GM19238 (cell line): ENCODE measurements around the gene FAM50B.

Source experiments
- DNase-seq: peaks from one replicate; pipeline ENCODE4 v3.0.0; 2011; ENCODE audit warnings: low spot score; ENCODE audit not compliant: insufficient read length

Gene FAM50B

GRCh38 chr6:3819161-3820110, 29.7 kb upstream of the FAM50B start:
- no peak for DNase-seq

- no peak for DNase-seq
Observed at GRCh38 chr6:3820563-3820962, 28.6 kb upstream of the FAM50B start.

GRCh38 chr6:3822747-3823445, 26.3 kb upstream of the FAM50B start:
- no peak for DNase-seq

- DNase-seq = no peak
Observed at GRCh38 chr6:3823671-3824070, 25.5 kb upstream of the FAM50B start.

GRCh38 chr6:3825331-3825831, 23.8 kb upstream of the FAM50B start:
- no peak for DNase-seq

GRCh38 chr6:3825851-3826581, 23.2 kb upstream of the FAM50B start:
- no peak for DNase-seq

GRCh38 chr6:3829285-3829684, 19.9 kb upstream of the FAM50B start:
- no peak for DNase-seq

- no peak for DNase-seq
Observed at GRCh38 chr6:3830806-3831205, 18.4 kb upstream of the FAM50B start.

- DNase-seq = no peak
Observed at GRCh38 chr6:3831761-3832530, 17.2 kb upstream of the FAM50B start.

GRCh38 chr6:3835055-3835731, 14.0 kb upstream of the FAM50B start:
- DNase-seq = no peak

GRCh38 chr6:3835785-3836184, 13.4 kb upstream of the FAM50B start:
- DNase-seq = no peak

- DNase-seq = no peak
Observed at GRCh38 chr6:3836566-3836965, 12.6 kb upstream of the FAM50B start.

GRCh38 chr6:3837781-3838180, 11.4 kb upstream of the FAM50B start:
- no peak for DNase-seq

GRCh38 chr6:3838992-3839867, 9.9 kb upstream of the FAM50B start:
- DNase-seq = no peak

GRCh38 chr6:3841066-3841454, 8.1 kb upstream of the FAM50B start:
- DNase-seq = no peak

- DNase-seq = no peak
Observed at GRCh38 chr6:3841711-3842565, 7.2 kb upstream of the FAM50B start.

- no peak for DNase-seq
Observed at GRCh38 chr6:3843379-3844096, 5.6 kb upstream of the FAM50B start.

- DNase-seq = no peak
Observed at GRCh38 chr6:3844097-3844463, 5.1 kb upstream of the FAM50B start.
